ENCODE results near the gene LIMA1.
A peak's percentile ranks its signal among the peaks of the same experiment; 100 is the strongest.
"Not testable (repeated sequence)": the region's sequence is repeated elsewhere in the genome, so short reads cannot be mapped to it uniquely, and the experiment has no call there.

The LIMA1 gene

GRCh38 chr12:50246873-50247612 lies 36.3 kb downstream of the LIMA1 start:
- DNase-seq: no peak

GRCh38 chr12:50246197-50246865 lies 37.0 kb downstream of the LIMA1 start:
- DNase-seq: no peak

GRCh38 chr12:50243507-50243906 lies 39.8 kb downstream of the LIMA1 start:
- DNase-seq: no peak

- DNase-seq: no peak
These were observed 40.5 kb downstream of the LIMA1 start for GRCh38 chr12:50242751-50243191.

- DNase-seq: no peak
These were observed 42.1 kb downstream of the LIMA1 start for GRCh38 chr12:50241178-50241577.

- DNase-seq: no peak
These were observed 42.6 kb downstream of the LIMA1 start for GRCh38 chr12:50240792-50241114.

GRCh38 chr12:50240096-50240791 lies 43.1 kb downstream of the LIMA1 start:
- no peak for DNase-seq

GRCh38 chr12:50239355-50239891 lies 43.9 kb downstream of the LIMA1 start:
- DNase-seq: no peak

- DNase-seq: no peak
These were observed 49.0 kb downstream of the LIMA1 start for GRCh38 chr12:50234347-50234746.

GRCh38 chr12:50232771-50233209 lies 50.5 kb downstream of the LIMA1 start:
- no peak for DNase-seq

GRCh38 chr12:50232206-50232605 lies 51.1 kb downstream of the LIMA1 start:
- DNase-seq: no peak

- DNase-seq: no peak
These were observed 52.0 kb downstream of the LIMA1 start for GRCh38 chr12:50231346-50231745.

- no peak for DNase-seq
These were observed 53.1 kb downstream of the LIMA1 start for GRCh38 chr12:50230217-50230616.

- DNase-seq: no peak
These were observed 59.2 kb downstream of the LIMA1 start for GRCh38 chr12:50224026-50224692.

- DNase-seq: peak; percentile 55
These were observed 61.0 kb downstream of the LIMA1 start for GRCh38 chr12:50222275-50222783.

- DNase-seq: peak; percentile 10
These were observed 61.9 kb downstream of the LIMA1 start for GRCh38 chr12:50221228-50222008.

- DNase-seq: no peak
These were observed 62.8 kb downstream of the LIMA1 start for GRCh38 chr12:50220363-50220995.

GRCh38 chr12:50219544-50219943 lies 63.8 kb downstream of the LIMA1 start:
- no peak for DNase-seq

GRCh38 chr12:50219001-50219400 lies 64.3 kb downstream of the LIMA1 start:
- DNase-seq: not testable (repeated sequence)

- no peak for DNase-seq
These were observed 64.9 kb downstream of the LIMA1 start for GRCh38 chr12:50218386-50218785.

GRCh38 chr12:50217202-50217601 lies 66.1 kb downstream of the LIMA1 start:
- no peak for DNase-seq
